Activated naive CD8-positive, alpha-beta T cell treated with anti-CD3 and anti-CD28 coated beads, Interleukin-2, amount 10 ng/mL, durations not matched to agents 7 days and 5 days (primary cell): ENCODE measurements around the gene MON2. TPM values are rescaled to one million over a fixed set of nuclear protein-coding genes. Genes with fewer than 3 reads are reported as not detected.

Source experiments
- ATAC-seq: fragments of 150-1000 bp; cut with Tn5 transposase; one replicate; pipeline ENCODE4 v1.10.0; 2021; ENCODE audit warnings: low read depth, moderate library complexity
- POLR2A ChIA-PET: fragments of 350-600 bp; sonication (Branson Sonifier 250); formaldehyde crosslinking; loops from one replicate; lab custom pipeline; 2021; ENCODE audit warnings: antibody characterized with exemption; lab: Charles Lee
- DNase-seq: peaks from one replicate; pipeline ENCODE4 v3.0.0; 2021
- H3K27ac Mint-ChIP-seq: one replicate; pipeline ENCODE4 v1.8.0; 2022; ENCODE audit warnings: mild to moderate bottlenecking, mixed read lengths
- H3K27me3 Mint-ChIP-seq: one replicate; pipeline ENCODE4 v1.8.0; 2022; ENCODE audit warnings: mild to moderate bottlenecking, moderate library complexity, mixed read lengths
- H3K36me3 Mint-ChIP-seq: one replicate; pipeline ENCODE4 v1.8.0; 2021; ENCODE audit warnings: mild to moderate bottlenecking, mixed read lengths
- H3K4me1 Mint-ChIP-seq: one replicate; pipeline ENCODE4 v1.8.0; 2021; ENCODE audit warnings: mixed read lengths
- H3K4me3 Mint-ChIP-seq: one replicate; pipeline ENCODE4 v1.8.0; 2022; ENCODE audit warnings: mild to moderate bottlenecking, moderate library complexity, mixed read lengths
- H3K9me3 Mint-ChIP-seq: one replicate; pipeline ENCODE4 v1.8.0; 2021; ENCODE audit warnings: mixed read lengths
- total RNA-seq, 2 experiments: library from RNA; stranded (reverse); gene quantifications; one replicate each; pipeline ENCODE4 v1.2.3, GENCODE V29; 2021

MON2 gene
- total RNA-seq, 2 experiments from 2014 or later: 50.3 to 57.8 TPM

- no peak overlapping the region for H3K27ac Mint-ChIP-seq
- POLR2A ChIA-PET: no interaction called here
- H3K9me3 Mint-ChIP-seq: no peaks in the 10 kb centered on the region
Measured at GRCh38 chr12:62597253-62597652, 130.6 kb downstream of the MON2 start.

GRCh38 chr12:62598846-62599245, 132.2 kb downstream of the MON2 start:
- Mint-ChIP-seq H3K27me3 (no peaks in the 10 kb centered on the region), H3K4me3 (no peak overlapping the region), H3K36me3 (peaks cover 3% of the 10 kb centered on the region), H3K4me1 (peaks cover 9% of the 10 kb centered on the region), H3K9me3 (no peaks in the 10 kb centered on the region), H3K27ac (no peak overlapping the region)
- POLR2A ChIA-PET: no interaction called here
- DNase-seq: no peak
- ATAC-seq: no peak

More at GRCh38 chr12:62597253-62597652, 130.6 kb downstream of the MON2 start:
- Mint-ChIP-seq H3K27me3 (no peaks in the 10 kb centered on the region), H3K4me1 (peaks cover 8% of the 10 kb centered on the region), H3K36me3 (peaks cover 3% of the 10 kb centered on the region), H3K4me3 (no peak overlapping the region)
- ATAC-seq: no peak
- no peak for DNase-seq

GRCh38 chr12:62599854-62600437, 133.3 kb downstream of the MON2 start:
- H3K27ac Mint-ChIP-seq: no peak overlapping the region
- H3K9me3 Mint-ChIP-seq: no peaks in the 10 kb centered on the region
- H3K36me3 Mint-ChIP-seq: peaks cover 6% of the 10 kb centered on the region
- no peaks in the 10 kb centered on the region for H3K27me3 Mint-ChIP-seq
- POLR2A ChIA-PET: no interaction called here
- no peak overlapping the region for H3K4me3 Mint-ChIP-seq
- peaks cover 16% of the 10 kb centered on the region for H3K4me1 Mint-ChIP-seq
- ATAC-seq (no peak), DNase-seq (no peak)

GRCh38 chr12:62601765-62602164, 135.1 kb downstream of the MON2 start:
- Mint-ChIP-seq H3K4me3 (peak overlapping the region; percentile 93), H3K27ac (no peak overlapping the region), H3K9me3 (no peaks in the 10 kb centered on the region), H3K27me3 (no peaks in the 10 kb centered on the region), H3K4me1 (peaks cover 29% of the 10 kb centered on the region), H3K36me3 (peaks cover 13% of the 10 kb centered on the region)
- POLR2A ChIA-PET: interaction anchor here (1.7 to 2.4 kb wide), 3 partner anchors 15 to 193 kb away, joined by 6 to 16 read pairs (median 9); partner anchors contain the start of gene MON2
- ATAC-seq (no peak), DNase-seq (no peak)

- no peaks in the 10 kb centered on the region for H3K9me3 Mint-ChIP-seq
- H3K27ac Mint-ChIP-seq: peak overlapping the region; percentile 96
- DNase-seq (peak; percentile 90), ATAC-seq (peak; percentile 67)
- peaks cover 29% of the 10 kb centered on the region for H3K4me1 Mint-ChIP-seq
- H3K27me3 Mint-ChIP-seq: no peaks in the 10 kb centered on the region
- H3K36me3 Mint-ChIP-seq: peaks cover 14% of the 10 kb centered on the region
- POLR2A ChIA-PET: interaction anchor here (1.0 to 2.4 kb wide), 16 partner anchors 9 to 342 kb away, joined by 3 to 16 read pairs (median 4); partner anchors contain the start of genes MON2 and USP15
- peak overlapping the region; percentile 93 for H3K4me3 Mint-ChIP-seq
Measured at GRCh38 chr12:62602255-62603060, 135.8 kb downstream of the MON2 start.

- Mint-ChIP-seq H3K36me3 (peaks cover 13% of the 10 kb centered on the region), H3K9me3 (no peaks in the 10 kb centered on the region), H3K4me1 (peaks cover 29% of the 10 kb centered on the region), H3K27ac (peak overlapping the region; percentile 96), H3K4me3 (peak overlapping the region; percentile 93), H3K27me3 (no peaks in the 10 kb centered on the region)
- DNase-seq: peak; percentile 87
- POLR2A ChIA-PET: interaction anchor here (1.0 to 2.4 kb wide), 17 partner anchors 10 to 343 kb away, joined by 3 to 16 read pairs (median 4); partner anchors contain the start of genes MON2 and USP15
- ATAC-seq: peak; percentile 85
Measured at GRCh38 chr12:62603061-62603810, 136.6 kb downstream of the MON2 start.

- H3K27me3 Mint-ChIP-seq: no peaks in the 10 kb centered on the region
- H3K36me3 Mint-ChIP-seq: peaks cover 13% of the 10 kb centered on the region
- POLR2A ChIA-PET: interaction anchor here (1.1 to 2.4 kb wide), 11 partner anchors 10 to 344 kb away, joined by 3 to 13 read pairs (median 3); partner anchors contain the start of gene USP15
- H3K9me3 Mint-ChIP-seq: no peaks in the 10 kb centered on the region
- peak overlapping the region; percentile 89 for H3K27ac Mint-ChIP-seq
- H3K4me3 Mint-ChIP-seq: peak overlapping the region; percentile 93
- no peak for DNase-seq
- ATAC-seq: no peak
- H3K4me1 Mint-ChIP-seq: peaks cover 29% of the 10 kb centered on the region
Measured at GRCh38 chr12:62603811-62604098, 137.1 kb downstream of the MON2 start.

GRCh38 chr12:62604373-62604772, 137.7 kb downstream of the MON2 start:
- Mint-ChIP-seq H3K27me3 (no peaks in the 10 kb centered on the region), H3K27ac (peak overlapping the region; percentile 89), H3K36me3 (peaks cover 13% of the 10 kb centered on the region), H3K4me1 (peaks cover 29% of the 10 kb centered on the region), H3K9me3 (no peaks in the 10 kb centered on the region), H3K4me3 (peak overlapping the region; percentile 93)
- DNase-seq (no peak), ATAC-seq (no peak)
- POLR2A ChIA-PET: interaction anchor here (1.1 to 1.7 kb wide), 4 partner anchors 11 to 344 kb away, joined by 3 to 13 read pairs (median 6); partner anchors contain the start of gene USP15

- peaks cover 3% of the 10 kb centered on the region for H3K27me3 Mint-ChIP-seq
- ATAC-seq (no peak), DNase-seq (no peak)
- H3K36me3 Mint-ChIP-seq: peaks cover 13% of the 10 kb centered on the region
- peak overlapping the region; percentile 93 for H3K4me3 Mint-ChIP-seq
- H3K9me3 Mint-ChIP-seq: no peaks in the 10 kb centered on the region
- peaks cover 29% of the 10 kb centered on the region for H3K4me1 Mint-ChIP-seq
- POLR2A ChIA-PET: no interaction called here
- no peak overlapping the region for H3K27ac Mint-ChIP-seq
Measured at GRCh38 chr12:62604871-62605270, 138.2 kb downstream of the MON2 start.

- peaks cover 3% of the 10 kb centered on the region for H3K27me3 Mint-ChIP-seq
- no peak overlapping the region for H3K4me3 Mint-ChIP-seq
- peaks cover 26% of the 10 kb centered on the region for H3K4me1 Mint-ChIP-seq
- ATAC-seq: no peak
- H3K9me3 Mint-ChIP-seq: no peaks in the 10 kb centered on the region
- no peak for DNase-seq
- no peak overlapping the region for H3K27ac Mint-ChIP-seq
- POLR2A ChIA-PET: no interaction called here
- peaks cover 13% of the 10 kb centered on the region for H3K36me3 Mint-ChIP-seq
Measured at GRCh38 chr12:62605981-62606380, 139.4 kb downstream of the MON2 start.

GRCh38 chr12:62606654-62607053, 140.0 kb downstream of the MON2 start:
- DNase-seq (no peak), ATAC-seq (no peak)
- POLR2A ChIA-PET: no interaction called here
- H3K27me3 Mint-ChIP-seq: peaks cover 3% of the 10 kb centered on the region
- H3K4me3 Mint-ChIP-seq: no peak overlapping the region
- H3K4me1 Mint-ChIP-seq: peaks cover 24% of the 10 kb centered on the region
- H3K9me3 Mint-ChIP-seq: no peaks in the 10 kb centered on the region
- H3K27ac Mint-ChIP-seq: no peak overlapping the region
- peaks cover 11% of the 10 kb centered on the region for H3K36me3 Mint-ChIP-seq

- no peak overlapping the region for H3K4me3 Mint-ChIP-seq
- H3K27me3 Mint-ChIP-seq: peaks cover 3% of the 10 kb centered on the region
- ATAC-seq (no peak), DNase-seq (no peak)
- H3K27ac Mint-ChIP-seq: no peak overlapping the region
- H3K36me3 Mint-ChIP-seq: peaks cover 2% of the 10 kb centered on the region
- no peaks in the 10 kb centered on the region for H3K9me3 Mint-ChIP-seq
- H3K4me1 Mint-ChIP-seq: peaks cover 2% of the 10 kb centered on the region
- POLR2A ChIA-PET: no interaction called here
Measured at GRCh38 chr12:62613081-62613480, 146.5 kb downstream of the MON2 start.

GRCh38 chr12:62618319-62618718, 151.7 kb downstream of the MON2 start:
- H3K27me3 Mint-ChIP-seq: peaks cover 2% of the 10 kb centered on the region
- H3K36me3 Mint-ChIP-seq: no peaks in the 10 kb centered on the region
- no peaks in the 10 kb centered on the region for H3K4me1 Mint-ChIP-seq
- POLR2A ChIA-PET: no interaction called here
- no peak overlapping the region for H3K27ac Mint-ChIP-seq
- DNase-seq: no peak
- no peak for ATAC-seq
- no peak overlapping the region for H3K4me3 Mint-ChIP-seq
- H3K9me3 Mint-ChIP-seq: no peaks in the 10 kb centered on the region
